NOMO-1 (cell line): ENCODE results near the gene CYTH4.

Source experiments
- DNase-seq, 2 experiments: peaks; one replicate each; lab custom pipeline; 2025; ENCODE audit not compliant: unreplicated experiment in 2 of 2; lab: John Stamatoyannopoulos, UW

CYTH4 gene

DNA sequence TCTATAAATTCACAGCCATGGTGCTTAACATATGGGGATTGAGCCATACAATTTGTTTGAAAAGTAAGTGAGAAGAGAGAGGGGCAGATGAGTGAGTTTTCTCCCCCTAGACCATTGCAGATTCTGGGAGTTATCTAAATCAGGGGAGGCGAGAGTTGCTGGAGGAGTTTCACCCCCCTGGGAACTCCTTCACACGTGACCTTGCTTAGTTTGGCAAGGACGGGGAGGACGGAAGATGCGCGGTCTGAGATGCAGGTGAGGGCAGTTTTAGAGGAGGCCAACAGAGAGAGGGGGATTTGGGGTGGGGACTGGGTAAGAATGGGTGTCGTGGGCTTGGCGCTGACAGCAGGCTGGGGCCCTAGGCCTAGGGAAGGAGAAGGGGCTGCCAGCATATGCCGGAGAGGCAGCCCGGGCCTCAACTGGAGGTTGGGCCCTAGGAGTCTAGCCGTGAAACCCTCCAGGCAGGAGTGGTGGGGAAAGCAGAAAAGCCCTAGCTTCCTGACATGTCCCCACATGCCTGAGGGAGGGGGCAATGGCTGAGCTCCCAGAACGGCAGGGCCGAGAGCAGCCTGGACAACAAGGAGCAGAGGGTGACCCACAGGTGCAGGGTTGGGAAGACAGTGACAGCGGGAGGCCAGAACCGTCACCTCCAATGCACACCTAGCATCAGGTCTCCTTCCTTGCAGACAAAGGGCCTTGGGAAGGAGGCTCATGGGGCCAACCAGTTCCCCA lies 81.1 kb downstream of the CYTH4 start:
- DNase-seq, result no peak
